Common myeloid progenitor, CD34-positive (primary cell): ENCODE measurements around the gene CLASRP.
A peak's percentile ranks its signal among the peaks of the same experiment; 100 is the strongest.

Experiments
- CTCF ChIA-PET: fragments of 350-600 bp; sonication (Branson Sonifier 250); formaldehyde crosslinking; loops from one replicate; lab custom pipeline; 2021; ENCODE audit warnings: antibody characterized with exemption; lab: Charles Lee
- POLR2A ChIA-PET: fragments of 350-600 bp; sonication (Branson Sonifier 250); formaldehyde crosslinking; loops from one replicate; lab custom pipeline; 2021; ENCODE audit warnings: antibody characterized with exemption; lab: Charles Lee
- DNase-seq, 3 donors: peaks; one replicate each; pipeline versions ENCODE4 v3.0.0 to v3.0.0-alpha.2; 2013
- H3K27ac ChIP-seq, 2 experiments: 1 replicate in 1 of 2; 2 replicates in 1 of 2; pipeline ENCODE4 v1.7.0; 2013; ENCODE audit warnings: inconsistent platforms in 2 of 2, low read length in 2 of 2, mild to moderate bottlenecking in 2 of 2, low read depth in 1 of 2, moderate library complexity in 1 of 2; ENCODE audit not compliant: severe bottlenecking in 2 of 2, insufficient read depth in 1 of 2, poor library complexity in 1 of 2
- H3K27me3 ChIP-seq, 5 experiments: replicated peaks in 2 of 5; 1 replicate in 3 of 5; 2 replicates in 2 of 5; pipeline versions ENCODE4 v1.6.1 to v1.7.0; 2013; ENCODE audit warnings: low read length in 4 of 5, mild to moderate bottlenecking in 2 of 5, moderate library complexity in 2 of 5, inconsistent platforms in 1 of 5; ENCODE audit not compliant: insufficient read depth in 5 of 5, control insufficient read depth in 4 of 5
- H3K36me3 ChIP-seq, 4 experiments: 1 replicate in 2 of 4; 2 replicates in 2 of 4; pipeline versions ENCODE4 v1.6.1 to v1.7.0; 2013; ENCODE audit warnings: low read length in 3 of 4, control low read depth in 1 of 4, mild to moderate bottlenecking in 1 of 4; ENCODE audit not compliant: control insufficient read depth in 4 of 4, insufficient read depth in 4 of 4
- H3K4me1 ChIP-seq, 4 experiments: 1 replicate in 3 of 4; 2 replicates in 1 of 4; pipeline versions ENCODE4 v1.6.1 to v1.7.1; 2013; ENCODE audit warnings: low read length in 3 of 4, mild to moderate bottlenecking in 3 of 4, control low read depth in 1 of 4, inconsistent platforms in 1 of 4, moderate library complexity in 1 of 4; ENCODE audit not compliant: control insufficient read depth in 4 of 4, insufficient read depth in 4 of 4; ENCODE audit errors: control extremely low read depth in 1 of 4
- H3K4me3 ChIP-seq, 7 experiments: 1 replicate in 4 of 7; 2 replicates in 3 of 7; pipeline versions ENCODE4 v1.5.1 to v1.7.0; 2013; ENCODE audit warnings: mild to moderate bottlenecking in 7 of 7, low read length in 6 of 7, moderate library complexity in 6 of 7, inconsistent platforms in 2 of 7, low read depth in 2 of 7, control low read depth in 1 of 7; ENCODE audit not compliant: insufficient read depth in 4 of 7, control insufficient read depth in 1 of 7; ENCODE audit errors: extremely low read depth in 1 of 7
- H3K9me3 ChIP-seq, 5 experiments: 1 replicate in 4 of 5; 2 replicates in 1 of 5; pipeline versions ENCODE4 v1.6.1 to v1.7.1; 2013; ENCODE audit warnings: low read length in 4 of 5, mild to moderate bottlenecking in 2 of 5, inconsistent platforms in 1 of 5, low read depth in 1 of 5, moderate library complexity in 1 of 5; ENCODE audit not compliant: control insufficient read depth in 4 of 5, insufficient read depth in 2 of 5; ENCODE audit errors: control extremely low read depth in 1 of 5
- WGBS: methylation state at CpG from one replicate; pipeline ENCODE4 v1.1.5; 2013; ENCODE audit not compliant: insufficient coverage; 5-methylcytosine and 5-hydroxymethylcytosine counted together

The CLASRP gene

DNA sequence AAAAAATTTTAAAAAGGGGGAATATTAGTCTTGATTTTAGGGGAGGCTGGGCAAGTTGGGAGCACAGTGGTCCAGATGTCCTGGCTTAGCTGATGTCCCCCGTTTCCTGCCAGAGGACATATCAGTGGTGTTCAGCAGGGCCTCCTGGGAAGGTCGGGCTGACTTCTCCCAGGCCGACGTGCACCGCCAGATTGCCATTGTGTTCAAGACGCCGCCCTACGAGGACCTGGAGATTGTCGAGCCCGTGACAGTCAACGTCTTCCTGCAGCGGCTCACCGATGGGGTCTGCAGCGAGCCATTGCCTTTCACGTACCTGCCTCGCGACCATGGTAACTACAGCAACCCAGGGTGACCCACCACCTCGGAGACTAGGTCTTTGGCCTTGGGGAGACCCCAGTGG is 6.4 kb upstream of the CLASRP start:
- DNase-seq = no peak
- over 99% methylated on average over 18 of the region's 18 CpGs for WGBS
- ChIA-PET CTCF (interaction anchor here (1.2 to 1.3 kb wide), 2 partner anchors 25 to 41 kb away, joined by 3 read pairs; no protein-coding TSS in a partner anchor), POLR2A (no interaction called here)
- H3K4me3 ChIP-seq = no peak overlapping the region
- H3K27ac ChIP-seq = no peak overlapping the region
- H3K9me3 ChIP-seq = peaks cover 0 to 5% (median 0%) of the 10 kb centered on the region in 5 experiments
- no peaks in the 10 kb centered on the region for H3K4me1 ChIP-seq
- H3K27me3 ChIP-seq = no peaks in the 10 kb centered on the region
- H3K36me3 ChIP-seq = peaks cover 0 to 54% (median 25%) of the 10 kb centered on the region in 4 experiments

DNA sequence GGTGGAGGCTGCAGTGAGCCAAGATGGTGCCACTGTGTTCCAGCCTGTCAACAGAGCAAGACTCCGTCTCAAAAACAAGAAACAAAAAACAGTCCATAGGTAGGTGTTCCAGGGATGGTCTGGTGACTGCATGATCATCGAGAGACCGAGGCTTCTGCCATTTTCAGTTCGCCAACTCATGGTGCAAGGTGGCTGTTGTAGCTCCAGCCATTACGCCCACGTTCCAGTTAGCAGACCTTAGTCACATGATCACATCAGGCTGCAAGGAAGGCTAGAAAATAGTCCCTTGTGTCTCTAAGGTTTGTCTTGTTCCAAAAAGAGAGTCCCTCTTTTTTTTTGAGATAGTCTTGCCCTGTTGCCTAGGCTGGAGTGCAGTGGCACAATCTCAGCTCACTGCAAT is 3.1 kb upstream of the CLASRP start:
- WGBS = 98% methylated on average over 6 of the region's 6 CpGs
- POLR2A ChIA-PET = no interaction called here
- no peak overlapping the region for H3K4me3 ChIP-seq
- H3K27me3 ChIP-seq = no peaks in the 10 kb centered on the region
- no peak overlapping the region for H3K27ac ChIP-seq
- H3K4me1 ChIP-seq = peaks cover 5 to 22% (median 18%) of the 10 kb centered on the region in 4 experiments
- no peak for DNase-seq
- H3K9me3 ChIP-seq = peaks cover 0 to 4% (median 0%) of the 10 kb centered on the region in 5 experiments
- peaks cover 0 to 38% (median 20%) of the 10 kb centered on the region in 4 experiments for H3K36me3 ChIP-seq
- CTCF ChIA-PET = interaction anchor here (0.6 kb wide), 1 partner anchor 14 kb away, joined by 4 read pairs; no protein-coding TSS in a partner anchor

DNA sequence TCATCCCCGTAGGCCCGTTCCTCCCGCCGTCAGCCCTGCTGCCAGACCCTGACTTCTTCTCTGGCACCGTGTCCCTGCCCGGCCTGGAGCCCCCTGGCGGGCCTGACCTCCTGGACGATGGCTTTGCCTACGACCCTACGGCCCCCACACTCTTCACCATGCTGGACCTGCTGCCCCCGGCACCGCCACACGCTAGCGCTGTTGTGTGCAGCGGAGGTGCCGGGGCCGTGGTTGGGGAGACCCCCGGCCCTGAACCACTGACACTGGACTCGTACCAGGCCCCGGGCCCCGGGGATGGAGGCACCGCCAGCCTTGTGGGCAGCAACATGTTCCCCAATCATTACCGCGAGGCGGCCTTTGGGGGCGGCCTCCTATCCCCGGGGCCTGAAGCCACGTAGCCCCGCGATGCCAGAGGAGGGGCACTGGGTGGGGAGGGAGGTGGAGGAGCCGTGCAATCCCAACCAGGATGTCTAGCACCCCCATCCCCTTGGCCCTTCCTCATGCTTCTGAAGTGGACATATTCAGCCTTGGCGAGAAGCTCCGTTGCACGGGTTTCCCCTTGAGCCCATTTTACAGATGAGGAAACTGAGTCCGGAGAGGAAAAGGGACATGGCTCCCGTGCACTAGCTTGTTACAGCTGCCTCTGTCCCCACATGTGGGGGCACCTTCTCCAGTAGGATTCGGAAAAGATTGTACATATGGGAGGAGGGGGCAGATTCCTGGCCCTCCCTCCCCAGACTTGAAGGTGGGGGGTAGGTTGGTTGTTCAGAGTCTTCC is 1.3 kb upstream of the CLASRP start:
- Histone ChIP-seq H3K27ac (no peak overlapping the region), H3K27me3 (no peaks in the 10 kb centered on the region), H3K36me3 (peaks cover 2 to 44% (median 27%) of the 10 kb centered on the region in 4 experiments), H3K4me1 (peaks cover 5 to 26% (median 22%) of the 10 kb centered on the region in 4 experiments), H3K9me3 (peaks cover 0 to 3% (median 0%) of the 10 kb centered on the region in 5 experiments), H3K4me3 (no peak overlapping the region)
- CTCF ChIA-PET = interaction anchor here (2.5 to 7.1 kb wide), 3 partner anchors 8 to 22 kb away, joined by 8 to 59 read pairs (median 14); no protein-coding TSS in a partner anchor
- POLR2A ChIA-PET = no interaction called here
- 97% methylated on average over 28 of the region's 37 CpGs for WGBS
- DNase-seq = no peak

GRCh38 chr19:45040059-45040771 is 1.4 kb downstream of the CLASRP start:
- peak overlapping the region; percentile 9 to 95 (median 90) for H3K4me3 ChIP-seq
- H3K9me3 ChIP-seq = peaks cover 0 to 3% (median 0%) of the 10 kb centered on the region in 5 experiments
- peak overlapping the region; percentile 89 to 96 for H3K27ac ChIP-seq
- DNase-seq = no peak
- H3K27me3 ChIP-seq = no peaks in the 10 kb centered on the region
- 59% methylated on average over 17 of the region's 19 CpGs for WGBS
- H3K36me3 ChIP-seq = peaks cover 7 to 51% (median 41%) of the 10 kb centered on the region in 4 experiments
- ChIA-PET POLR2A (interaction anchor here (0.9 to 1.4 kb wide), 4 partner anchors 14 to 25 kb away, joined by 3 to 4 read pairs (median 4); no protein-coding TSS in a partner anchor), CTCF (interaction anchor here (0.7 to 7.1 kb wide), 7 partner anchors 9 to 499 kb away, joined by 3 to 59 read pairs (median 5); no protein-coding TSS in a partner anchor)
- H3K4me1 ChIP-seq = peaks cover 5 to 26% (median 22%) of the 10 kb centered on the region in 4 experiments

GRCh38 chr19:45041125-45041524 is 2.3 kb downstream of the CLASRP start:
- no peak overlapping the region for H3K4me3 ChIP-seq
- peaks cover 9 to 53% (median 48%) of the 10 kb centered on the region in 4 experiments for H3K36me3 ChIP-seq
- CTCF ChIA-PET = interaction anchor here (0.7 to 7.1 kb wide), 4 partner anchors 9 to 498 kb away, joined by 3 to 59 read pairs (median 8); no protein-coding TSS in a partner anchor
- DNase-seq = no peak
- H3K4me1 ChIP-seq = peaks cover 5 to 32% (median 25%) of the 10 kb centered on the region in 4 experiments
- 94% methylated on average over 6 of the region's 6 CpGs for WGBS
- no peaks in the 10 kb centered on the region for H3K27me3 ChIP-seq
- H3K27ac ChIP-seq = peak overlapping the region in 1 of 2 experiments; percentile 32
- POLR2A ChIA-PET = interaction anchor here (1.2 kb wide), 1 partner anchor 25 kb away, joined by 3 read pairs; no protein-coding TSS in a partner anchor
- no peaks in the 10 kb centered on the region for H3K9me3 ChIP-seq

DNA sequence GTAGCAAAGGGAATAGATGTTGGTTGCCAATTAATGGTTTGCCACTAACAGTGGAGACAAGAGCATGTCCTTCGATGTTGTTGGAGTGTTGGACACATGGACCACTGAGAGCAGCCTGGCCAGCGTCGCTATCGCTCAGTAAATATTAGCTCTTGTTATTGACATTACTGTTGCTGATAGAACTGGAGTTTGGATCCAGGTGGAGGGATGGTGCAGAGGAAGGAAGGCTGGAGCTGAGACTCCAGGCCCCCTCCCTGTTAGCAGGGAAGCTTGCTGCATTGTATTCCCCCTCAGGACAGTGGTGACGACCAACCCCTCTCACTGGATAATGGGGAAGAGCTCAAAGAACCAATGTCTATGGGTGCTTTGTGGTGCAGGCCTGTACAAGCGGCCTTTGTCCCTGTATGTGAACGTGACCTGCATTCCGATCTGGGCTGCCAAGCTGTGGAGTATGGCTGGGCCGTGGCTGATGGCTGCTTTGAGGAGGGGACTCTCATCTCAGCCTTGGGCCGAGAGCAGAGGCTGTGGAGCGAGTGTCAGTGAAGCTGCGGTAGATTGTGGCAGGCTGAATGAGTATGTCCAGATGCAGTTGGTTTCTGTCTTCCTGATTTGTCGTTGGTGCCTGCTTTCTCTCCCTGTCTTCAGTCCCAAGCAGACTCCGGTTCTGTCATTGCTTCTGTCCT is 7.0 kb downstream of the CLASRP start:
- Histone ChIP-seq H3K27me3 (no peaks in the 10 kb centered on the region), H3K9me3 (no peaks in the 10 kb centered on the region), H3K27ac (peak overlapping the region; percentile 15 to 19), H3K4me1 (peaks cover 2 to 34% (median 19%) of the 10 kb centered on the region in 4 experiments), H3K36me3 (peaks cover 9 to 61% (median 46%) of the 10 kb centered on the region in 4 experiments), H3K4me3 (no peak overlapping the region)
- DNase-seq = no peak
- CTCF ChIA-PET = interaction anchor here (0.7 to 2.5 kb wide), 5 partner anchors 14 to 80 kb away, joined by 3 to 9 read pairs (median 3); no protein-coding TSS in a partner anchor
- WGBS = 96% methylated on average over 10 of the region's 14 CpGs
- POLR2A ChIA-PET = interaction anchor here (0.6 to 0.8 kb wide), 2 partner anchors 46 to 229 kb away, joined by 3 to 4 read pairs; no protein-coding TSS in a partner anchor
